Stimulated activated effector memory CD8-positive, alpha-beta T cell treated with anti-CD3 and anti-CD28 coated beads, Interleukin-12 subunit alpha, Interleukin-12 subunit beta, amount 100 ng/mL, for 72 hours (primary cell): ENCODE measurements around the gene ASTN2.
"Not testable (repeated sequence)": the region's sequence is repeated elsewhere in the genome, so short reads cannot be mapped to it uniquely, and the experiment has no call there.

ENCODE experiments used
- ATAC-seq: fragments of 150-1000 bp; cut with Tn5 transposase; 2 replicates; pipeline ENCODE4 v1.10.0; 2021
- DNase-seq, 2 donors: peaks; one replicate each; pipeline ENCODE4 v3.0.0; 2021 to 2022; ENCODE audit warnings: low spot score in 2 of 2
- H3K27ac Mint-ChIP-seq: one replicate; pipeline ENCODE4 v1.8.0; 2022; ENCODE audit warnings: mild to moderate bottlenecking, mixed read lengths
- H3K36me3 Mint-ChIP-seq: one replicate; pipeline ENCODE4 v1.8.0; 2022; ENCODE audit warnings: mild to moderate bottlenecking, mixed read lengths
- H3K4me1 Mint-ChIP-seq: one replicate; pipeline ENCODE4 v1.8.0; 2022; ENCODE audit warnings: mixed read lengths
- H3K4me3 Mint-ChIP-seq: one replicate; pipeline ENCODE4 v1.8.0; 2022; ENCODE audit warnings: mild to moderate bottlenecking, mixed read lengths
- H3K9me3 Mint-ChIP-seq: one replicate; pipeline ENCODE4 v1.8.0; 2022; ENCODE audit warnings: mixed read lengths

The ASTN2 gene

DNA sequence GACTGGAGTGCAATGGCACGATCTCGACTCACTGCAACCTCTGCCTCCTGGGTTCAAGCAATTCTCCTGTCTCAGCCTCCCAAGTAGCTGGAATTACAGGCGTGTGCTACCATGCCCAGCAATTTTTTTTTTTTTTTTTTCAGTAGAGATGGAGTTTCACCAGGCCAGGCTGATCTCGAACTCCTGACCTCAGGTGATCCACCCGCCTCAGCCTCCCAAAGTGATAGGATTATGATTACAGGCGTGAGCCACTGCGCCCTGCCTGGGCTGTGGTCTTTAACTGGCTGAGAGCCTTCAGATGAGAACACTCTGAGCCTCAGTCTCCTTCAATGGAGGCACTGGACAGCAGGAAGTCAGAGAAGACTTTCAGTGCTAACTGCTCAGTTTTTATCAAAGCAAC lies 576.4 kb downstream of the ASTN2 start:
- not testable (repeated sequence) for H3K4me3 Mint-ChIP-seq, H3K9me3 Mint-ChIP-seq, ATAC-seq, H3K36me3 Mint-ChIP-seq, DNase-seq, H3K27ac Mint-ChIP-seq, H3K4me1 Mint-ChIP-seq

DNA sequence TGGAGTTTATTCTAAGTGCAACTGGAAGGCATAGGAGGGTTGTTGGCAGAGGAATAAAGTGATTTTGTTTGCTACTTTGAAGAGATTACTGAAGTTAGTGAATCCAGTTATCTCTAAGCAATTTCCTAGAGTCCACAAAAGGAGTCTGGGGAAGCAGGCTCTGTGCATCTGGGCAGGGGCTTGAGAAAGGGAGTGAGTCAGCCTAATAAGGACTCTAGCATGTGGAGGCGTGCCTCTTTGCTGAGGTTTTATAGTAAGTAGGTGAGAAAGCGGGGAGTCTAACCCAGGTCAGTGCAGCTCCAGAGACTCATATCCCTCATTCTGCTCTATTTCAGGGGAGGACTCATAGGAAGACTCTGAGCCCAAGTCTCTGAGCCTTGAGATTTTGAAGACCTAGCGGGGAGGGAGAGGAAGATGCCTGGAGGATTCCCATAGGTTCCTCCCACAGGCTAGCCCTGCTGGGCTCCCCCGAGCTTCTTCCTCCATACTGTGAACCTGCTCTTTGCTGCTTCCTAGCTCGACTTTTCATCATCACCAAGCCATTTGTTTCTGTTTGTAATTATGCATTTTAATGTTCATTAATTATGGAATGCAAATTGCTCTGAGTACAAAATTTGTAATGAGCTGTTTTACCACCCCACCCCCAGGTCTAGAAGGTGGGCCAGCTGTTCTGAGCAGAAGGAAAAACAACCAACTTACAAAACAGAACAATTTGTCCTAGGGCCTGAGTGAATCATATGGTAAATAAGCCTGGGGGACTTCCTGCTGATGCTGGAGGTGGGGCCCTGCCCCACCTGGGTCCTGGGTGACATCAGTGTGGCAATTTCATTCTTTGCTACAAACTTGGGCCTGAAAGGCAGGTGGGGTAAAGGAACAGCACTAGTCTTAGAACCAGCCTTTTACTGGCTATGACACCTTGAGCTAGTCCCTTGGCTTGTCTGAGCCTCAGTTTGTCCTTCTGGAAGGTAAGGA lies 577.6 kb downstream of the ASTN2 start:
- DNase-seq (no peak), ATAC-seq (no peak)
- Mint-ChIP-seq H3K36me3 (no peaks in the 10 kb centered on the region), H3K27ac (no peak overlapping the region), H3K9me3 (peaks cover 3% of the 10 kb centered on the region), H3K4me3 (no peak overlapping the region), H3K4me1 (no peaks in the 10 kb centered on the region)

DNA sequence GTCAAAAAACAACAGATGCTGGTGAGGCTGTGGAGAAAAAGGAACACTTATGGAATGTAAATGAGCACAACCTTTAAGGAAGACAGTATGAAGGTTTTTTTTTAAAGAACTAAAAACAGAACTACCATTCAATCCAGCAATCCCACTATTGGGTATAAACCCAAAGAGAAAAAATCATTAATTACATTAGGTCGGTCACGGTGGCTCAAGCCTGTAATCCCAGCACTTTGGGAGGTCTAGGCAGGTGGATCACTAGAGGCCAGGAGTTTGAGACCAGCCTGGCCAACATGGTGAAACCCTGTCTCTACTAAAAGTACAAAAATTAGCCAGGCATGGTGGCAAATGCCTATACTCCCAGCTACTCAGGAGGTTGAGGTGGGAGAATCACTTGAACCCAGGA lies 584.5 kb downstream of the ASTN2 start:
- H3K27ac Mint-ChIP-seq, H3K4me3 Mint-ChIP-seq, ATAC-seq, H3K4me1 Mint-ChIP-seq, DNase-seq, H3K36me3 Mint-ChIP-seq, H3K9me3 Mint-ChIP-seq: not testable (repeated sequence)

DNA sequence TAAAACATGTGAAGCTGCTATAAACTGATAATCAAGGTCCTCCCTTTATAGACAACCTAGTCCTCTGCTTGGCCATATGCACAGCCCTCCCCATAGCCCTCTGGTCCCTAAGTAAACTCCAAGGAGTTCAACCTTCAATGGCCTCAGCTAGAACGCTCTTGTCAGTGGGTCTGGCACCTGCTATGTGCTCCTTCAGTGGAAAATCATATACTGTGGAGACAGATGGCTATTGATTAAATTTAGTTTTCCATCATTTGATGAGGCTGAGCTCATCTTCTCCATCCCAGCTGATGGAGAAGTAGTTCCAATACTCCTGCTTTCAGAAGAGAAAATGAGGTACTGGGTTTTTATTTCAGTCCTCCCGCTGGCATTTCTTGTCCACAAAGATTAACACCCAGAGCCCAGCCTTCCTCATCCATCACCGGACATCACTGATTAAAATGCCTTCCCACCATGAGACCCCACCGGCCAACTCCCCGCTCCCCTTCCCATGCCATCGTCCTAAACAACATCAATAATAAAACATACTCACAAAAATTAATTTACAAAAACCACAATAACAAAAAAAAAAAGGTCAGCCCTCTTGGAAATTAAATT lies 593.1 kb downstream of the ASTN2 start:
- Mint-ChIP-seq H3K4me1 (no peaks in the 10 kb centered on the region), H3K36me3 (no peaks in the 10 kb centered on the region), H3K27ac (no peak overlapping the region), H3K4me3 (no peak overlapping the region), H3K9me3 (no peaks in the 10 kb centered on the region)
- no peak for ATAC-seq
- DNase-seq = no peak

DNA sequence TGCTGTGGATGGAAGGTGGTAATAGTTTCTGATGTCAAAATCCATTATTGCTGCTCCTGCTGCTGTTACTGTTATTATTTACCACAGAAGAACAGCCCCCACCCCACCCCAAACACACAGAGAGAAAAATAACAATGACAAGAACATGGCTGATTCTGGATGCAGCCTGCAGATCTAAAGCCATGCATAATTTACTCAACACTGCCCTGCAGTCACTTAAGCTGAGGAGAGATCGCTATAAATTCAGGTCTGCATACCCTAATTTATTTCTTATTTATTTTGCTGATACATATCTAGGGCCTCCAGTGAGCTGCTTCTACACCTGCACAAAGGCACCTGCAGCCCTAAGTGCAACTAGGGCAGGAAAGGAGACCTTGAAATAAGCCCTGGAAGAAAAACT lies 595.7 kb downstream of the ASTN2 start:
- H3K9me3 Mint-ChIP-seq = peaks cover 3% of the 10 kb centered on the region
- no peaks in the 10 kb centered on the region for H3K4me1 Mint-ChIP-seq
- no peak overlapping the region for H3K27ac Mint-ChIP-seq
- H3K4me3 Mint-ChIP-seq = no peak overlapping the region
- H3K36me3 Mint-ChIP-seq = no peaks in the 10 kb centered on the region
- ATAC-seq = no peak
- no peak for DNase-seq

DNA sequence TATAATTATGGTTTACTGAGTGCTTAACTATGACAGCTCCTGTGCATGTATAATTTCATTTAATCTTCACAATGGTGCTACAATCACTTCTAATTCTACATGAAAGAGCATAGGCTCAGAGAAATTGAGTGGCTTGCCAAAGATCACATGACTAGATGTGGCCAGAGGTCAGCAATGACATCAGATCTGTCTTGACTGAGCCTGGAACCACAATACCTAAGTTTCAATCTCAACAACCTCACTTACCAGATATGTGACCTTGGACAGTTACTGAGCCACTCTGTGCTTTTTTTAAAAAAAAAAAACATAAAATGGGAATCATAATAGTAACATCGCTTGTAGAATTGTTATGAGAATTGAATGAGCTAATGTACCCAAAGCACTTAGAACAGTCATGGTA lies 597.1 kb downstream of the ASTN2 start:
- Mint-ChIP-seq H3K27ac (no peak overlapping the region), H3K9me3 (peaks cover 3% of the 10 kb centered on the region), H3K36me3 (no peaks in the 10 kb centered on the region), H3K4me1 (no peaks in the 10 kb centered on the region), H3K4me3 (no peak overlapping the region)
- DNase-seq (no peak), ATAC-seq (no peak)

DNA sequence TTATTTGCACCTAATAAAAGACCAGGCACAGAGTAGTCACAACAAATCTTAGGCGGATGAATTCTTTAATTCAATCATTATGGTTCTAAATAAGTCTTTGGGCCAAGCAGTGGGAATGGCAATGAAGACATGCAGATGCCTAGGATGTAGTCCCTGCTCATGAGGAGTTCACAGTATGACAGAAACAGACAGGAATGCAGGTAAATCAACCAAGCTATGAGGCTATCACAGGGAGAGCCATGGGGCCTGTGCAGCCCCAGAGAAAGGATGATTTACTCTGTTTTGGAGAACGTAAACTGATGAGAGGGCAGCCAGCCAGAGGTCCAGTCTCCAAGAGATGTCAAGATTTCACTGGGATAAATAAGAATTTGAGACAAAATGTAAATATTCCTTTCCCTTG lies 598.4 kb downstream of the ASTN2 start:
- DNase-seq = no peak
- Mint-ChIP-seq H3K4me3 (no peak overlapping the region), H3K36me3 (no peaks in the 10 kb centered on the region), H3K4me1 (no peaks in the 10 kb centered on the region), H3K9me3 (peaks cover 3% of the 10 kb centered on the region), H3K27ac (no peak overlapping the region)
- no peak for ATAC-seq

DNA sequence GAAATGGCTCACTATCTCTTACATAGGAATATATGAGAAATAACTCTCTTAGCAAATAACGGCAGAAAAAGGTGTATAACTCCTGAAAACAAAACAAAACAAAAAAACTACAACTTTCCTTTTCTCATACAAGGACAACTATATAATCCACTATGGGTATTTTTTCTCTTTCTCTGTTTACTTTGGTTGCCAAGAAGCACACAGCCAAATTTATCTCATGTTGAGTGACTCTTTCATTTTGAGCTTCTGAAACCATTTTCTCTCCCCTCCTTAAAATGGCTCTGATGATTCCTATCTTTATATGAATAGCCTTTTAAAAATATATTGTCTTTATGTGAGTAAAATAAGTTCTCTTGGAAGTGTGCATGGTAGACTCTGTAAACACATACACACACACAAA lies 599.0 kb downstream of the ASTN2 start:
- Mint-ChIP-seq H3K4me1 (no peaks in the 10 kb centered on the region), H3K9me3 (peaks cover 3% of the 10 kb centered on the region), H3K27ac (no peak overlapping the region), H3K4me3 (no peak overlapping the region), H3K36me3 (no peaks in the 10 kb centered on the region)
- ATAC-seq = no peak
- no peak for DNase-seq

DNA sequence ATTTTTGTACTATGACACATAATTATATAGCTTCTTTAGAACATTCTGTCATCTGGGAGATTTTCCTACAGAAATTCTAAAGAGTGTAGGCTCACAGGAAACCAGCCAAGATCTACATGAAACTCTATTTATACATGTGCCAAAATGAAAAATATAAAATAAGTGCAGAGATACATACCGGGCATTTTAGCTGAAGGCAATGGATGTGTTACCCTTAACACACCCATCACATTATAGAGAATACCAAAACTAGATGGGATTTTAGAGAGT lies 601.9 kb downstream of the ASTN2 start:
- H3K4me3 Mint-ChIP-seq = no peak overlapping the region
- no peaks in the 10 kb centered on the region for H3K36me3 Mint-ChIP-seq
- DNase-seq (no peak), ATAC-seq (no peak)
- H3K4me1 Mint-ChIP-seq = no peaks in the 10 kb centered on the region
- peaks cover 3% of the 10 kb centered on the region for H3K9me3 Mint-ChIP-seq
- H3K27ac Mint-ChIP-seq = no peak overlapping the region

DNA sequence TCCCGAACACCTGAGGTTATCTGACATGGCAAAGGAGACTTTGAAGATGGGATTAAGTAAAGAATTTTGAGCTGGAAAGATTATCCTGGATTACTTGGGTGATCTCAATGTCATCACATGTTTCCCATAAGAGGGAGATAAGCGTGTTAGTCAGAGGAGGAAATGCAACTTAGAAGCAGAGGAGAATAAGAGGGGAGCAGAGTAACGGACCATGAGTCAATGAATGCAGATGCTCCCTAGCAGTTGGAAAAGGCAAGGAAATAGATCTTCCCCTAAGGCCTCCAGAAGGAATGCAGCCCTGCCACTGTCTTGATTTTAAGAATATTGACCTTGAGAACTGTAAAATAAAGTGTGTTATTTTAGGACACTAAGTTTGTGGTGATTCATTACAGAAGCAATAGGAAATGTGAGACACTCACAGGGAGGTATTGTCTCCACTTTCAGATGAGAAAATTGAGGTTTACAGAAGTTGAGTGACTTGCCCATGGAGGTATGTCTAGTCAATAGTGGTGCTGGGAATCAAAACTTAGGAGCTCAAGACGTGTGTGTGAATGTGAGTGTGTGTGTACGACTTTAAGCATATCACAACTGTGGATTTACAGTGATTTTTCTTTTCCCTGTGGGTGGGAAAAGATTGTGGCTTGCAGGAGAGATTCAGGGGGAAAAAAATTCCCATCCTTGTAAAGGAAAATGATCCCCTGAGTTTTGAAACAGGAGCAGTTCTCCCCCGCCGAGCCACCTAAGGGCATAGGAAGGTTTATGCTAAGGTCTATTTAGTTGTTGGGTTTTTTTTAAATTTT lies 602.4 kb downstream of the ASTN2 start:
- DNase-seq = no peak
- Mint-ChIP-seq H3K27ac (no peak overlapping the region), H3K36me3 (no peaks in the 10 kb centered on the region), H3K4me3 (no peak overlapping the region), H3K4me1 (no peaks in the 10 kb centered on the region), H3K9me3 (peaks cover 3% of the 10 kb centered on the region)
- ATAC-seq = no peak

DNA sequence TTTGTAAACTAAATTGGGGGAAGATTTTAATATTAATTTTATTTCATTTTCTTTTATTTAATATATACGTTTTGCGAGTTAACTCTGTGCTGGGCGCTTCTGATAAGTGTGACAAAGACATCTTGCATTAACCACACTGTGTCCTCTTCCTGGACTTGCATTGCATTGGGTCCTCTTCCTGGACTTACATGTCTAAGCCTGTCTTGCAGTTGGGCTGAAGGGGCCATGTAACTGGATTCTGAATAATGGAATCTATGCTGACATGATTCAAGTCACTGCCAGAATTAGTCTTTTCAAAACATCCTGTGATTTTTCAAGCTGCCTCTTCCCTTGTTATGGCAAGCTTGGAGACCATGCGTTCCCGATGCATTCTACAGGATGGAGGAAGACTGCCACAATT lies 605.2 kb downstream of the ASTN2 start:
- no peak overlapping the region for H3K27ac Mint-ChIP-seq
- DNase-seq = no peak
- no peak for ATAC-seq
- no peaks in the 10 kb centered on the region for H3K9me3 Mint-ChIP-seq
- no peaks in the 10 kb centered on the region for H3K4me1 Mint-ChIP-seq
- no peaks in the 10 kb centered on the region for H3K36me3 Mint-ChIP-seq
- H3K4me3 Mint-ChIP-seq = no peak overlapping the region

DNA sequence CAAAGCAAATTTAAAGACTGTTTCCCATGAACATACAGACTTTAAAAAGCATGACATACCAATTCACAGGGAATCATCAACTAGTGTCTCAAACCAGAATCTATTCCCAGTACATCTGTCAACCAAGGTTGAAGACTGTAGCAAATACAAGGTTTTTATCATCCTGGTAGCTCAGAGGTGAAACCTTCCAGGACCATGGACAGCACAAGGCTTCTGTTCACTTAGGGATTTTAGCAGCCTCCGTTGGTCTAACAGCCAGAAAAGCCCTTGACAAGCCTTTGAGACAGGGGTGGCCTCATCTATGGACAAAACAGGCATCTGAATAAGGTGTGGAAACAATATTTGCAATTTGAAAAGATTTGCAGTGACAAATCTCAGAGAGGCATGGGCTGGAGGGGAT lies 608.8 kb downstream of the ASTN2 start:
- Mint-ChIP-seq H3K4me1 (no peaks in the 10 kb centered on the region), H3K9me3 (no peaks in the 10 kb centered on the region), H3K27ac (no peak overlapping the region), H3K4me3 (no peak overlapping the region), H3K36me3 (no peaks in the 10 kb centered on the region)
- DNase-seq (no peak), ATAC-seq (no peak)

DNA sequence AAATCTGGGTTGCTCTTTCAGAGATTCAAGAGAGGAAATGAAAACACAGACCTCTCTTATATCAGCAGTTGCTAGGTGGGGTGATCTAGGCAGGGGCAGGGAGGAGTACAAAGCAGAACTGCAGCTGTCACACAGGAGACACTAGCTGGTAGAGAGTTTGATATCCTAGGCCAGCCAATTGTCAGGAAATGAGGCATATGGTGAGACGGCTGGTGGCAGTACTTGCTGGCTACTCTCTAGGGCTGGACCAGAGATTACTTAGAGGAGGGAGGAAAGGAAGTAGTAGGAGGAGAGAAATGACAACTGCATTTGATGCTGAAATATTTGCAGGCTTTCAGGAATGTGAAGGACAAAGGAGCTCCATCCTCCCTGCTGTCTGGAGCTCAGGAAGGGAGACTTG lies 614.0 kb downstream of the ASTN2 start:
- no peak for DNase-seq
- Mint-ChIP-seq H3K36me3 (no peaks in the 10 kb centered on the region), H3K4me1 (no peaks in the 10 kb centered on the region), H3K4me3 (no peak overlapping the region), H3K9me3 (peaks cover 3% of the 10 kb centered on the region), H3K27ac (no peak overlapping the region)
- ATAC-seq = no peak

DNA sequence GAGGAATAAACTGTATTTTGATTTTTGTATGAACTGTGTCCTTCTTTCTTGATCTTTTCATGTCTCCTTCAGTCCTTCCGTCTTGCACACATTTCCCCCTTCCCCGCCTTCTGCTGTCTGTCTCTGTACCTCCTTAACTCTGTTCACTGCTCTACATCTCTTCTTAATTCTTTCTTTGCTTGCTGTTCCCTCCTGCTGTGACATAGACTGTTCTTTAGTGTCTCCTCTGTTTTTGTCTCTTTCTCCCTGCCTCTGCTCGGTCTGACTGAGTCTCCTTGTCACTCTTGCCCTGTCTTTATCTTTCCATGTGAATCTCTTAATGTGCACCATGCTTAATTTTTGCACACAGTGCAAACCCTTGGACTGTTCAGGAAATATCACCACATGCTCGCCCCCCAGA lies 614.8 kb downstream of the ASTN2 start:
- no peak overlapping the region for H3K4me3 Mint-ChIP-seq
- peaks cover 3% of the 10 kb centered on the region for H3K9me3 Mint-ChIP-seq
- no peak overlapping the region for H3K27ac Mint-ChIP-seq
- no peaks in the 10 kb centered on the region for H3K36me3 Mint-ChIP-seq
- DNase-seq (no peak), ATAC-seq (no peak)
- no peaks in the 10 kb centered on the region for H3K4me1 Mint-ChIP-seq

DNA sequence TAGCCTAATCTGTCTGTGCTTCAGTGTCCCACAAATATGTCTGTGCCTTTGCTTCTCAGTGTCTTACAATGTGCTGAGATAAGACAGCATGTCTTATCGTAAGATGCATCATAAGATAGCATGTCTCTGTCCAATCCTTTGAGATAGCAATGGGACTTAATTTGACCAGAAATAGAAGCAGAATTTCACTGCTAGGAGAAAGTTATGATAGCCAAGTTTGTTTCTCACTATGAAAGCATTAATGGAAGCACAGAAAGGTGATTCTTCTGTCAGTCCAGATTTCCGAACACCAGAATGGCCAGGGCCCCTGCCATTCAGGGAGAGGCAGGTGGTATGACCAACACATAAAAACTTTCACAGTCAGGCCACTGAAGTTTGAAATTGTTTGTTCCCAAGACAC lies 616.3 kb downstream of the ASTN2 start:
- Mint-ChIP-seq H3K36me3 (no peaks in the 10 kb centered on the region), H3K27ac (no peak overlapping the region), H3K4me3 (no peak overlapping the region), H3K4me1 (no peaks in the 10 kb centered on the region), H3K9me3 (peaks cover 3% of the 10 kb centered on the region)
- DNase-seq (no peak), ATAC-seq (no peak)

DNA sequence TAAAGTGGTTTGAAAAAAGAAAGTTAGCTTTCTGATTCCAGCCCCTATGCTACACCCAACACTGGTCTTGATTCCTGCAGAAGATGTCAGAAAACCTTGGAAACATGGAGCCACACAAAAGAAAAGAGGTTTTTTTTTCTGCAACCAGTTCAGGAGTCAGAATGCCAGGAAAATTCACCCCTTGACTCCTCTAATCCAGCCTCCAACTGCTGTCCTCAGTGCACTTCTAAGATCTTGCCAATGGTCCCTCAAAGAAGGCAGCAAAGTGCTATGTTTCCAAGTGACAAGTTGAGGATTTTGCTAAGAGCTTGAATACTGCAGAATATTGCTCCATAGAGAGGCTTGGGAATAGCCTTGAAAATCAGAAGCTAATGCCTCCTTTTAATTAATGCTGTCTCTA lies 617.6 kb downstream of the ASTN2 start:
- DNase-seq (no peak), ATAC-seq (no peak)
- no peaks in the 10 kb centered on the region for H3K36me3 Mint-ChIP-seq
- H3K27ac Mint-ChIP-seq = no peak overlapping the region
- H3K9me3 Mint-ChIP-seq = peaks cover 3% of the 10 kb centered on the region
- no peak overlapping the region for H3K4me3 Mint-ChIP-seq
- no peaks in the 10 kb centered on the region for H3K4me1 Mint-ChIP-seq
